GM12878 (cell line): ENCODE data around the gene TNK2.

Source experiments
- BHLHE40 ChIP-seq, 2 experiments: fragments of 450-650 bp in 1 of 2; IDR thresholded peaks; 2 replicates each; pipeline ENCODE4 v1.6.1; 2011 to 2017; ENCODE audit warnings: low read depth in 2 of 2, borderline replicate concordance in 1 of 2, improper control_type of control experiment in 1 of 2, low read length in 1 of 2, mild to moderate bottlenecking in 1 of 2
- BRCA1 ChIP-seq: IDR thresholded peaks from 2 replicates; pipeline ENCODE4 v1.6.1; 2011; ENCODE audit warnings: low read depth, low read length, improper control_type of control experiment
- CTCF ChIP-seq, 3 experiments: IDR thresholded peaks in 2 of 3; conservative IDR thresholded peaks in 1 of 3; 2 replicates each; pipeline ENCODE4 v1.5.1; 2011; ENCODE audit warnings: low read depth in 3 of 3, low read length in 3 of 3, mild to moderate bottlenecking in 3 of 3, control low read depth in 2 of 3, moderate library complexity in 2 of 3, inconsistent platforms in 1 of 3, mixed read lengths in 1 of 3; ENCODE audit not compliant: control insufficient read depth in 2 of 3, insufficient read depth in 1 of 3; ENCODE audit errors: extremely low read depth in 1 of 3
- EP300 ChIP-seq, 2 experiments: fragments of 150-350 bp in 1 of 2; IDR thresholded peaks; 2 replicates each; pipeline ENCODE4 v1.6.1; 2011 to 2012; ENCODE audit warnings: low read depth in 2 of 2, low read length in 2 of 2, borderline replicate concordance in 1 of 2, improper control_type of control experiment in 1 of 2, inconsistent platforms in 1 of 2; ENCODE audit not compliant: control insufficient read depth in 1 of 2
- KAT2A ChIP-seq: conservative IDR thresholded peaks from 2 replicates; pipeline ENCODE4 v1.6.1; 2011; ENCODE audit warnings: low read depth, low read length; ENCODE audit not compliant: control insufficient read depth
- MXI1 ChIP-seq: fragments of 150-350 bp; IDR thresholded peaks from 2 replicates; pipeline ENCODE4 v1.6.1; 2011; ENCODE audit warnings: low read depth, mild to moderate bottlenecking, inconsistent platforms, low read length, improper control_type of control experiment
- NR2C2 ChIP-seq: IDR thresholded peaks from 2 replicates; pipeline ENCODE4 v1.6.1; 2011; ENCODE audit warnings: borderline replicate concordance, low read depth; ENCODE audit not compliant: control insufficient read depth, insufficient read length
- POLR2A ChIP-seq: IDR thresholded peaks from 2 replicates; pipeline ENCODE4 v1.6.1; 2011; ENCODE audit warnings: low read depth, mild to moderate bottlenecking, low read length
- REST ChIP-seq: IDR thresholded peaks from 2 replicates; pipeline ENCODE4 v1.6.1; 2012; ENCODE audit warnings: mild to moderate bottlenecking, low read depth, low read length
- RFX5 ChIP-seq: IDR thresholded peaks from 2 replicates; pipeline ENCODE4 v1.6.1; 2011; ENCODE audit warnings: low read depth, low read length, improper control_type of control experiment
- SMC3 ChIP-seq: IDR thresholded peaks from 2 replicates; pipeline ENCODE4 v1.6.1; 2011; ENCODE audit warnings: low read length, improper control_type of control experiment, borderline replicate concordance
- TCF12 ChIP-seq: IDR thresholded peaks from 2 replicates; pipeline ENCODE4 v1.6.1; 2011; ENCODE audit warnings: low read depth, mild to moderate bottlenecking, low read length
- ZNF24 ChIP-seq: fragments of 450-650 bp; IDR thresholded peaks from 2 replicates; pipeline ENCODE4 v1.6.1; 2017; ENCODE audit warnings: antibody characterized with exemption, mild to moderate bottlenecking
- TF ChIP-seq, protein P1 (sequence below): fragments of 450-650 bp; IDR thresholded peaks from 2 replicates; pipeline ENCODE4 v1.6.1; 2017; ENCODE audit warnings: mild to moderate bottlenecking, low read depth, inconsistent platforms; ENCODE audit not compliant: poor library complexity, severe bottlenecking

DNA sequence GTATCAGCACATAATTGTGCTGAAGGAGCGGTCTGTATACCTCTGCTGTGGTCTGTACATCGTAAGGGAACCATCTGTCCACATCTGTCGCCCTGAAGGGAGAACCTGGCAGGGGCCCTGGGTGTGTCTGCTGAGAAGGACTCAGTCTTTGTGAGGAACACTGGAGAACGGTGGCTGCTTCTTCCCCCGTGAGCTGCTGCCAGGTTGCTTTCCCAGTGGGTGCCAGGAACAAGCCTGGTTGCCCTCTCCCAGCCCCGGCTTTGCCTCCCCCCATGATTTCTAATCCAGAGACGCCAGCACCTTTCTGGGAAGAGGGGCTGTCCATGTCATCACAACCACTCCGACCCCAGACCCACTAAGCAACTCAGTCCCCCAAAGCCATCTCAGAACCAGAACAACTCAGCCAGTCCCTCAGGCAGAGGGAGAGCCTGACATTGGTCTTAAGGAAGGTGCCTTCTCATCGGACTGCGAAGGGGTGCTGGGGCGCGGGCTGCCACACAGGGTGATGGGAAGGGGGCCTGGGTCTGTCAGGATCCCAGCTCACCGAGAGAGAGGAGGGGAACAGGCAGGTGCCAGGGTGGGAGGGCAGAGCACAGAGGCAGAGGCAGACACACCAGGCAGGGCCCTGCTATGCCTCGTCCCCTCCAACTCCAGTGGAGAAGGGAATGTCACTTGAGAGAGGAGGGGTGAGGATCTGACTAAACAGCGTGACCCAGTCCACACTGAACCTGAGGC, 8.5 kb downstream of the TNK2 start:
- TF ChIP-seq RFX5 (no peak), CTCF (IDR thresholded peaks at IDR 0.05 in 2 of 3, conservative IDR thresholded peaks at IDR 0.05 in 1 of 3; ENCODE audit: control insufficient read depth in 2 of 3, extremely low read depth in 1 of 3, insufficient read depth in 1 of 3, low read depth in 3 of 3, low read length in 3 of 3) (no peak), BRCA1 (no peak), SMC3 (no peak), KAT2A (no peak), ZNF24 (no peak), TCF12 (no peak), MXI1 (no peak), EP300 (IDR thresholded peaks at IDR 0.05; ENCODE audit: borderline replicate concordance in 1 of 2, control insufficient read depth in 1 of 2, low read depth in 2 of 2, low read length in 2 of 2) (no peak), REST (no peak), POLR2A (no peak), NR2C2 (no peak), BHLHE40 (IDR thresholded peaks at IDR 0.05; ENCODE audit: borderline replicate concordance in 1 of 2, low read depth in 2 of 2, low read length in 1 of 2) (no peak)
- TF ChIP-seq, protein P1, sequence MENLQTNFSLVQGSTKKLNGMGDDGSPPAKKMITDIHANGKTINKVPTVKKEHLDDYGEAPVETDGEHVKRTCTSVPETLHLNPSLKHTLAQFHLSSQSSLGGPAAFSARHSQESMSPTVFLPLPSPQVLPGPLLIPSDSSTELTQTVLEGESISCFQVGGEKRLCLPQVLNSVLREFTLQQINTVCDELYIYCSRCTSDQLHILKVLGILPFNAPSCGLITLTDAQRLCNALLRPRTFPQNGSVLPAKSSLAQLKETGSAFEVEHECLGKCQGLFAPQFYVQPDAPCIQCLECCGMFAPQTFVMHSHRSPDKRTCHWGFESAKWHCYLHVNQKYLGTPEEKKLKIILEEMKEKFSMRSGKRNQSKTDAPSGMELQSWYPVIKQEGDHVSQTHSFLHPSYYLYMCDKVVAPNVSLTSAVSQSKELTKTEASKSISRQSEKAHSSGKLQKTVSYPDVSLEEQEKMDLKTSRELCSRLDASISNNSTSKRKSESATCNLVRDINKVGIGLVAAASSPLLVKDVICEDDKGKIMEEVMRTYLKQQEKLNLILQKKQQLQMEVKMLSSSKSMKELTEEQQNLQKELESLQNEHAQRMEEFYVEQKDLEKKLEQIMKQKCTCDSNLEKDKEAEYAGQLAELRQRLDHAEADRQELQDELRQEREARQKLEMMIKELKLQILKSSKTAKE = no peak
